Stimulated activated CD4-positive, alpha-beta T cell treated with anti-CD3 and anti-CD28 coated beads, TNF-alpha, amount 100 ng/mL, for 24 hours (primary cell): ENCODE measurements around the gene ILF2.
"Not testable (repeated sequence)": the region's sequence is repeated elsewhere in the genome, so short reads cannot be mapped to it uniquely, and the experiment has no call there.

Experiments
- DNase-seq, 3 experiments: peaks; one replicate each; pipeline ENCODE4 v3.0.0-alpha.2; 2020; ENCODE audit warnings: low read depth in 3 of 3

Gene ILF2

DNA sequence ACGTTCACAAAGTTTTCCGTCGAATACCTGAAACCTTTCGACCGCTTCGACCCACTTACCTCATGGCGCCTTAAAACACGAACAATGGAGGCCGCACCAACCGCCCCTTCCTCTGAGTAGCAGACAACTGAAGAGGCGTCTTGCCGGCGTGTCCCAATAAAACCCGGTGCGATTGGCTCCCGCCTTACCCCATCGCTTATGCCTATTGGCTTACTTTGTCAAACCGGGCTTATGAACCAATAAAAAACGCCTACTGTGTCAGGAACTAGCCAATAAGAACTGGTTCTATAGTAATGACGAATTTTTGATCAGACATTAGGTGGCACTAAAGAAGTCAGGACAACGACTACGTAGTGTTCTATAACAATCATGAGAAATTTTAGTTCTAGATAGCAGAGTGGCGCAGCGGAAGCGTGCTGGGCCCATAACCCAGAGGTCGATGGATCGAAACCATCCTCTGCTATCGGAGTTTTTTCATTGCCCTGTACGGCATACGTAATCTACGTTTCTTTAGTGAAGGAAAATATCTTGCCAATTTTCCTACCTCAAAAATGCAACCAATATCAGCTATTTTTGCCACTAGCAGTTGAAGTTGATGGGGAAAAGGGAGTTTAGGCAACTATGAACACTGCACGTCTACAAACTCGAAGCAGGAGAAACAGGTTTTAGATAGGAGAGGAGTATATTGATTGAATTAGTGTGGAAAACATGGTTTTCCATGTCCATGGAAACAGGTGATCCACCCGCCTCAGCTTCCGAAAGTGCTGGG lies at the start of gene ILF2:
Gene ILF2 (minus strand): TSS at position 135 of the 769 bp plus-strand sequence. CDS start 71 bp downstream, at position 64.
- DNase-seq = peak; percentile 88 to 97 (median 95)

GRCh38 chr1:153717330-153717729 lies 46.5 kb upstream of the ILF2 start:
- no peak for DNase-seq

- not testable (repeated sequence) for DNase-seq
These were observed 45.4 kb upstream of the ILF2 start for GRCh38 chr1:153716211-153716610.

GRCh38 chr1:153711026-153711425 lies 40.2 kb upstream of the ILF2 start:
- DNase-seq = no peak

- DNase-seq = no peak
These were observed 34.7 kb upstream of the ILF2 start for GRCh38 chr1:153705484-153705883.

- DNase-seq = no peak
These were observed 29.0 kb upstream of the ILF2 start for GRCh38 chr1:153699768-153700167.

GRCh38 chr1:153698923-153699714 lies 28.3 kb upstream of the ILF2 start:
- no peak for DNase-seq

GRCh38 chr1:153698020-153698922 lies 27.5 kb upstream of the ILF2 start:
- no peak for DNase-seq

DNA sequence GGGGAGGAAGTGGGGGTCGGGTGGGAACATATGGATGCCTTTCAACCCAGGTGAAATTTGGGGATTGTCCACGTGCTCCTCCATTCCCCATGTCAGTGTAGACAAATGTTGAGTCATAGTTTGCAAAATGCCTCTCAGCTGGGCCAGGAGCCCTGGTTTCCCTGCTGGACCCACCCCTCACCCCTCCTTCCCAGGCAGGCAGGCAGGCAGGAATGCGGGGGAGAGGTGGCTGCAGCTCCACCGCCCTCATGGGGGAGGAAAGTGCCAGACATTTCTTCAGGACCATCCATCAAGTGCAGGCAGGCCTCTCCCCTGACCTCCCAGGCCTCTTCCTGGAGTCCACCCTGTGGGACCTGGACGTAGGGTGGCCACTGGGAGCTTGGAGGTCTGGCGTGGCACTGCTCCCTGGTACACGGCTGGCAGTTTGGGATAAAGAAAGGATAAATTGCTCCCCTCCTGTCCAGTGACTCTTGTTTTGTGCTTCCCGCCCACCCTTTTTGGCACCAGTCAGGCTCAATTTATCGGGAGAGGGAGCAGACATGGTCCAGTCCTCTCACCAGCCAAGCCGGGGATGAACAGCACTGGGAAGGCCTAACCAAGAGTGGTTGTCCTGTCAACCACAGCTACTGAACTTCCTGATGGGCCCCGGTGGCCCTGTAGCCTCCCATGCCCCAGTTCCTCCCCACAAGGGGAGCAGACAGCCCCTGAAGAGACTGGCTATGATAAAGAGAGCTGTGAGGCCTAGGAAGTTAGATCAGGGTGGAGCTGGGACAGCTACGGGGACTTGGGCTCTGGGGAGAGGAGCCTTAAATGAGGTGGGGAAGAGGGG lies 26.6 kb upstream of the ILF2 start:
- no peak for DNase-seq

DNA sequence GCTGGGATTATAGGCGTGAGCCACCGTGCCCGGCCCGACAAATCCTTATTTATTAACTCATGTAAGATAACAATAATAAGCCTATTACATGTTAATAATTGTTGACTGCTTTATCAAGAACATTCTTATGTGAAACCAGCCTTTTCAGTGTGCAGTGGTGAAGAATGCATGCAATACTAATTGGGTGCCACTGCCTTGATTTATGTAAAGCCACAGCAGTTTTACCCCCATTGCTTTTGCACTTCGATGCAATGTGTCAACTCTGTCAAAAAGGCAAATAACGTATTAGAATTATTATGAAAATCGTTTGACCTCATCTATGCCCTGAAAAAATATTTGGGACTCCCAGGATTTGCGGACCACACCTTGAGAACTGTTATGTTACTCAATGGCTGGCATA lies 25.9 kb upstream of the ILF2 start:
- no peak for DNase-seq

- DNase-seq = no peak
These were observed 22.7 kb upstream of the ILF2 start for GRCh38 chr1:153693466-153693865.

GRCh38 chr1:153688736-153689328 lies 18.0 kb upstream of the ILF2 start:
- DNase-seq = no peak

GRCh38 chr1:153688276-153688675 lies 17.5 kb upstream of the ILF2 start:
- DNase-seq = no peak

DNA sequence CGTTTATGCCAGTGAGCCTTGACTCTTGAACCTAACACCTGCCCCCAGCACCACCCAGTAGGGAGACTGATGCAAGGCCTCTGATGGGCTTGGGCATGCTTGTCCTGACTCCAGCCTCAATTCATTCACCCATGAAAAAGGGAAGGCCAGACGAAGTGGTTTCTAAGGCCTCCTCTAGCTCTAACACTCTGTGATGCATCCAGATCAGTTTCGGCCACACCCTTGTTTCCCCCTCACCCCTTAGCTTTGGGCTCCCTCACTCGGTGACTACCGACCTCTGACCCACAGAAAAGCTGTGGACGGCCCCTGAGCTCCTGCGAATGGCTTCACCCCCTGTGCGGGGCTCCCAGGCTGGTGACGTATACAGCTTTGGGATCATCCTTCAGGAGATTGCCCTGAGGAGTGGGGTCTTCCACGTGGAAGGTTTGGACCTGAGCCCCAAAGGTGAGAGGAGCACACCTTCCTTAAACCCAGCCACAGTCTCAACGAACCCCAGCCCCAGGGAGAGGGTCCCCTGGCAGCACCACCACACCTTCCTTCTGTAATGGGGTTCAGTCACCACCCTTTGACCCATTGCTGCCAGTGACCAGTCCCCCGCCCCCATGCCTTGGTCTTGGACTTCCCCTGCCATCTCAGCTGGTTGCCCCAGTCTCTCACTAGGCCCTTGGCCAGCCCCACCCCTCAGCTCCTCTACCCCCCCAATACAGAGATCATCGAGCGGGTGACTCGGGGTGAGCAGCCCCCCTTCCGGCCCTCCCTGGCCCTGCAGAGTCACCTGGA lies 16.7 kb upstream of the ILF2 start:
- DNase-seq = no peak

- DNase-seq = no peak
These were observed 14.9 kb upstream of the ILF2 start for GRCh38 chr1:153685544-153686340.

GRCh38 chr1:153684892-153685291 lies 14.1 kb upstream of the ILF2 start:
- no peak for DNase-seq

- no peak for DNase-seq
These were observed 13.1 kb upstream of the ILF2 start for GRCh38 chr1:153683854-153684253.

GRCh38 chr1:153682730-153683129 lies 11.9 kb upstream of the ILF2 start:
- DNase-seq = no peak

DNA sequence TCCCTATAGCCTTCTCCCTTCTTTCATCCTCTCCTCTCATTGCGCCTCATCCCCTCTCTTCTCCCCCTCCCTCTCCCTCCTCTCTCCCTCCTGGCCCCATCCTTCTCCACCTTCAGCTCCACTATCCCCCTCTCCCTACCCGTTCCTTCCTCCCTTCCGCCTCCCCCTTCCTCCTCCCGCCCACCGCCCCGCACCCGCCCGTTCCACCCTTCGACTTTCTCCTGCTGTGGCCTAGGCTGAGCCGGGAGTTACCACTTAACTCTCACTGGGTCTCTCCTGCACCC lies 9.3 kb upstream of the ILF2 start:
- no peak for DNase-seq
